T-helper 2 cell treated with Interferon-gamma antibody and Interleukin-4, amounts not matched to agents 100 ng/mL and 5 ng/mL, for 36 hours (primary cell): ENCODE data around the gene CAMTA1. TPM values are rescaled to one million over a fixed set of nuclear protein-coding genes. Genes with fewer than 3 reads are reported as not detected.

Experiments used
- intact Hi-C: fragments of 100-400 bp; cut with micrococcal nuclease; formaldehyde crosslinking; loops from one replicate; pipeline ENCODE4 v1.15.1; 2023
- total RNA-seq: library from RNA; stranded (reverse); gene quantifications from 2 replicates; pipeline ENCODE4 v1.2.3, GENCODE V29; 2022

The CAMTA1 gene
- total RNA-seq, 1 donor from 2014 or later, result 40.7 TPM

DNA sequence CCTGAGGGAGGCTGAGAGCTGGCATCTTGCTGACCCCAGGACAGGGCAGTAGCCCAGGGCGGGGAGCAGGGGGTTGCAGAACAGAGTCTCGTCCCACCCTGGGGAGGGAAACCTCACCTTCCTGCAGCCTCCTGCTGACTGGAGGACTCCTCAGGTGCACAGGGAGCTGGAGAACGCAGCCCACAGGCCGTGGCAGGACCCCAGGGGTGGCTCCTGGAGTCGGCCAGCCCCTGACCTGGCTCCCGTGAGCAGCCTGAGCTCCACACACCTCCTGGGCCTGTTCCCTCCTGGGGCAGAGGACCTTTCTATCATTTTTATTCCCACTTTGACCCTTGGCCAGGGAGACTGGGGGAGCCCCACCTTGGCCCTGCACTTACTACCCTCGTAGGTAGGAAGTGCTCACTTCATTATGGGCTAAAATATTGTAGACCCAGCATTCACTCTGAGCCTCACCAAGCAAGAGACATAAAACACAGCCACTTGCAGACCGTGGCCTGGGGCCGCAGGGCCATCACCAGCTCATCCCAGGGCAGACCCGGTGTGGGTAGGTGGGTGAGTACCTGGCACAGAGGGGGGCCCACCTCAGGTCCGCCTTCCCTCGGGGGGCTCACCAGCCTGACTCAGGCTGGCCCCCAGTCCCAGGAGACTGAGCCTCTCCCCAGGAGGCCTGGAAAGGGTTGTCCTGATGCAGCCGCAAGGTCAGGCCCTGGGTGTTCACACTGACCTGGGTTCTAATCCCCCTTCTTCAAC is 698.6 kb downstream of the CAMTA1 start:
- intact Hi-C loops, result no loop called here

DNA sequence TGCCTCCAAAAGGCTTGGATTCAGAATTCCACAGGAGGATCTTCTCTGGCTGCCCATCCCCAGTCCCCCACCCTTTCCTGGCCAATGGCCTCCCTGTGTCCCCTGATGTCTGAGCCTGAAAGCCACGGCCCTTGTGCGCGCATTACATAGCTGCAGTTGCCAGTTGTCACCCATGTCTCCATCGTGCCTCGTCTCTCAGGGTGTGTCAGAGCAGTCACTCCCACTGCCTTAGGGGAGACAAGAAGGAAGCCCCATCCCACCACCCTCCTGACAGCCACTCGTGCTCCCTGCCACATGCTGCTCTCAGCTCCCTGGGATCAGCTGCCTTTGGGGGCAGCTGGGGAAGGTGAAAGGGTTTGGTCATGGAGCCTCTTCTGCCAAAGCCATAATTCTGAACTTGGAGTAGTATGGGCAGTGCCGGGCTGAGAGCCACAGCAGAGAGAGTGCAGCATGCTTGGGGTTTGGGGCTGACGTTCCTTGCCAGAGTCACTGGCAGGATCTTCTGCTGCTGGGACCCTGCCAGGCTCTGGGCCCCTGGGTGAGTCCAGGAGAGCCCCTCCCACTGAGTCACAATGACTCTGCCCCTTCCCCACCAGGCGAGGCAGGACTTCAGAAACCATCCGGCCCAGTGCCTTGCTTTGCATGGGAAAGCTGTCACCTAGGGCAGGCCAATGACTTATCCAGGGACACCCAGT is 700.0 kb downstream of the CAMTA1 start:
- intact Hi-C loops, result no loop called here

DNA sequence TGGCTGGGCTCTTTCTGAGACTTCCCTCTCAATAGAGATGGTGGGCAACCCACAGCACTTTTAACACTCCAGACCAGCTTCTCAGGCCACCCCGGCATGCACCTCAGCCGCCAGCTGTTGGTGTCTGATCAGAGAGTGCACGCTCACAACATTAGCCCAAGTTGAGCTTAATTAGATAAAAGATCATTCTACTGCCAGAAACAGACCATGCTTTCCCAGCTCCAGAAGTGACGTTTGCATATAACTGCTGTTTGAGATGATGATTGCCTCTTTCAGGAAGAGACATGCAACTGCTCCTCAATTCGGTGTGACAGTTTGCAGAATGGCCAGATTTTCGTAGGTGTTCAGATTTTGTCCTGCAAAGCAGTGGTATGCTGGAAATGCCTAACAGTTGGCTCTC is 700.6 kb downstream of the CAMTA1 start:
- intact Hi-C loops, result no loop called here

- intact Hi-C loops, result no loop called here
Measured at GRCh38 chr1:7487766-7488474, 702.7 kb downstream of the CAMTA1 start.

- intact Hi-C loops, result no loop called here
Measured at GRCh38 chr1:7488475-7488842, 703.2 kb downstream of the CAMTA1 start.

GRCh38 chr1:7489586-7489985 is 704.3 kb downstream of the CAMTA1 start:
- intact Hi-C loops, result no loop called here

- intact Hi-C loops, result no loop called here
Measured at GRCh38 chr1:7490576-7490975, 705.3 kb downstream of the CAMTA1 start.

DNA sequence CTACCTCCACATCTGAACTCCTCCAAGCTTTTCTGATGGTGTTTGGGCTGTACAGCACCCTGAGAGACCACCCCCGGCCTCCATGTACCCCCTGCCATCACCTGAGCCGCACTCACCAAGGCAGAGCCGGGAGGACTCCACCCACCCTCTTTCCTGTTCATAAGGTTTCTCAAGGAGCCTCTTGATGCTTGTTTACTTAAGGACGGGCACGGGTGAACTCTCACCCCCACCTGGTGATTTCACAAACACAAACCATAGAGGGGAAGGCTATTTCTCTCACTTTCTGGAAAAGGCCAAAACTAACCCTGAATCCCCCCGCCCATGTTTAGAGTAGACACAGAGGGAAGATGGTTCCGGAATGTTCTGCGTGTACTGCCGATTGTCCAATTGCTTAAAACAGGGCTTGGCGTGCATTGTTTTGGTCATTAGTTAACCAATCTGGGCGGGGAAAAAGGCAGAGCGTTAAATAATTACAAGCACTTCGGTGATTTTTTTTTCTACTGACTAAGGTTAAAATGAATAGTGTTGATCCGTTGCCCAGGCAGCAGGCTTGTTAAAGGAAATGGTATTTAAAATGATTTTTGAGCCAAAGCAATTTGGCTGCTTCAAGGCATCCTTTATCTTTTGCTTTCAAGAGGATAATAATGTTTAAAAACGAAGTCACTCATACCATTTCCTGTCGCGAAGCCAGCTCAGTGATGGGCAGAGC is 706.0 kb downstream of the CAMTA1 start:
- intact Hi-C loops, result no loop called here

- intact Hi-C loops, result no loop called here
Measured at GRCh38 chr1:7491818-7492173, 706.5 kb downstream of the CAMTA1 start.

GRCh38 chr1:7493711-7494454 is 708.6 kb downstream of the CAMTA1 start:
- intact Hi-C loops, result no loop called here

DNA sequence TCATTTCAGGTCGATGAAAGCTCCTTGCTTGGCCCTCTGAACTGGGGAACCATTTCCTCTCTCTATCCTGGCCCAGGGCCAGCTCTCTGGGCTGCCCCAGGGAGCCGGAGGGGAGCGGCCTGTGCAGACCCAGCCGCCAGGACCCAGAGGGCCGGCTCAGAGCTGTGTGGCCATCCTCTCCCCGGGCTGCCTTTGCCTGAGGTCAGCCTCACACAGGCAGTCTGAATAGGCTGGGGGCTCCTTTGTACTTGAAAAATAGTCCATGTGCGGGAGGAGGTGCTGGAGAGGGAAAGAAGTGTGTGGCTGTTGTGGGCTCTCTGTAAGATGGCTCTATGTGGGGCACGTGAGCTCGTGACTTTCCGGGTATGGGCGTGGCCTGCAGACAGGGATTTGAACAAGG is 710.7 kb downstream of the CAMTA1 start:
- intact Hi-C loops, result no loop called here

- intact Hi-C loops, result no loop called here
Measured at GRCh38 chr1:7497107-7497637, 711.9 kb downstream of the CAMTA1 start.

- intact Hi-C loops, result no loop called here
Measured at GRCh38 chr1:7500381-7501083, 715.3 kb downstream of the CAMTA1 start.

DNA sequence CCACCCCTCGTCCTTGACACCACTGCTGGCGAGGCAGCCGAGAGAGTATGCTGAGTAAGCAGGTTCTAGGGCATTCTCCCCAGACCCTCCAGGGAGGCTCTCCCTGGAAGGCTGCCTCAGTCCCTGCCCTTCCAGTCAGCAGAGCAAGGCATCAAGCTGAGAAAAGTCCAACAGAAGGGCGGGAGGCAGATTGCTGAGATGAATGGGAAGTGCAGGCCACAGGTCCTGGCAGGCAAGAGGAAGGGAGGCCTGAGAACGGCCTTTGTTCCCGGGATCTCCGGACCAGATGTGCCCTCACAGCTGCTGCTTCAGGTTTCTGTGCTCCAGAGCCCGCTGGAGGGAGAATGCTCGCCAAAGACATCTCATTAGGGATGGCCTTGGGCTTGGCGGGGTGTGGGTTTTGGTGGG is 715.8 kb downstream of the CAMTA1 start:
- intact Hi-C loops, result no loop called here

GRCh38 chr1:7501723-7502603 is 716.7 kb downstream of the CAMTA1 start:
- intact Hi-C loops, result no loop called here

DNA sequence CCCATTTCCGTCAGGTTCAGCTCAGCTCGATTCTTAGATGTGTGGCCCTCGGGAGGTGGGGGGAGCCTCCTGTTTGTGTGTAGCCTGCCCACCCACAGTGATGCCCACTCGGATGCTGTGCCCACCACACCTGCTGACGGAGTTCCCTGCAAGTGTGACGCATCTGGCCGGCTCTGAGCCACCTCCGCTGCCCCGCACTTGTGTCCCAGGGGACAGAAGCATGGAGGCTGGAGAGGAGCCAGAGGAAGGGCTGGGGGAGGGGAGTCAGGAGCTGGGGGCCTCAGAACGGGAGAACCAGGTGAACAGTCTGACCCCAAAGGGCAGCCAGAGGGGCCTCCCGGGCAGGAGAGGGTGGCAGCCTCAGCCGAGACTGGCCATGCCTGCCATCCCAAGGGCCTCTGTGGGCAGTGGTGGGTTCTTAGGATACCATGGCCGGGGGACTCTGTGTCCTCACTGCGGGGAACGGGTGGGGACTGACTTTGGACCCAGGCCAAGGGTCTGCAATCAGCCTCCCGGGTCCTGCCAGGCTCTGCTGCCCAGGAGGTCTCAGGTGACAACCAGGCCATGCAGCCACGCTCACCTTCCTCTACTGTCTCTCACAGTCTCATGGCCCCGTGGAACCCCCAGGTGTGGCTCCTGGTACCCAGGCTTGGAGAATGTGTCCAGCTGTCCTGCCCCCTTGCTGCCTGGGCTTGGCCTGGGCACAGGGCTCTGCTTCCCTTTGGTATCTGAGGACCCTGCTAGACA is 718.6 kb downstream of the CAMTA1 start:
- intact Hi-C loops, result no loop called here

- intact Hi-C loops, result no loop called here
Measured at GRCh38 chr1:7504438-7504720, 719.1 kb downstream of the CAMTA1 start.

GRCh38 chr1:7505094-7505770 is 720.0 kb downstream of the CAMTA1 start:
- intact Hi-C loops, result no loop called here
